Panc1 (cell line): ENCODE data around the gene CSTF1. TPM values are rescaled to one million over a fixed set of nuclear protein-coding genes. Genes with fewer than 3 reads are reported as not detected.

Experiments
- ATAC-seq: fragments of 200-7000 bp; cut with Tn5 transposase; 2 replicates; pipeline ENCODE4 v1.9.1; 2020; ENCODE audit warnings: mild to moderate bottlenecking, moderate library complexity
- BruUV-seq: library from RNA; stranded (reverse); fragments of 400-500 nt; replicated peaks from 2 replicates; lab custom pipeline; 2021; lab: Mats Ljungman, UMichigan
- CTCF ChIA-PET: fragments of 300-600 bp; sonication (Branson Sonifier 250); formaldehyde crosslinking; loops from one replicate; lab custom pipeline; 2022; ENCODE audit warnings: antibody characterized with exemption; lab: Charles Lee
- POLR2A ChIA-PET: fragments of 300-600 bp; sonication (Branson Sonifier 250); formaldehyde crosslinking; loops from one replicate; lab custom pipeline; 2022; ENCODE audit warnings: antibody characterized with exemption; lab: Charles Lee
- DNase-seq: peaks from one replicate; pipeline ENCODE4 v3.0.0-alpha.2; 2010; ENCODE audit warnings: low read depth, low spot score
- H3K27ac ChIP-seq: 2 replicates; pipeline ENCODE4 v1.5.1; 2011; ENCODE audit warnings: mild to moderate bottlenecking, low read length, inconsistent platforms
- H3K27me3 ChIP-seq: fragments of 200-500 bp; sonication (Bioruptor generic); 2 replicates; pipeline ENCODE4 v1.6.0; 2014; ENCODE audit warnings: low read length, inconsistent platforms; ENCODE audit not compliant: control insufficient read depth, insufficient read depth
- H3K36me3 ChIP-seq: fragments of 200-500 bp; sonication (Bioruptor generic); 2 replicates; pipeline ENCODE4 v1.5.1; 2014; ENCODE audit warnings: inconsistent platforms, mild to moderate bottlenecking, low read length, moderate library complexity; ENCODE audit not compliant: control insufficient read depth, insufficient read depth
- H3K4me1 ChIP-seq: 2 replicates; pipeline ENCODE4 v1.5.1; 2011; ENCODE audit warnings: inconsistent platforms, mild to moderate bottlenecking, low read length, moderate library complexity; ENCODE audit not compliant: control insufficient read depth, insufficient read depth
- H3K4me3 ChIP-seq, 2 experiments: 2 replicates each; pipeline ENCODE4 v1.5.1; 2011 to 2012; ENCODE audit warnings: low read depth in 2 of 2, low read length in 2 of 2, mild to moderate bottlenecking in 2 of 2, inconsistent platforms in 1 of 2, moderate library complexity in 1 of 2
- H3K9me3 ChIP-seq: fragments of 200-500 bp; sonication (Bioruptor generic); 2 replicates; pipeline ENCODE4 v1.5.1; 2014; ENCODE audit warnings: low read depth, mild to moderate bottlenecking, inconsistent platforms, low read length, moderate library complexity; ENCODE audit not compliant: control insufficient read depth, insufficient read depth
- CTCF ChIP-seq: fragments of 450-650 bp; IDR thresholded peaks from 2 replicates; pipeline ENCODE4 v1.5.1; 2017; ENCODE audit warnings: mild to moderate bottlenecking
- POLR2AphosphoS5 ChIP-seq: IDR thresholded peaks from 2 replicates; pipeline ENCODE4 v1.6.1; 2012; ENCODE audit warnings: mild to moderate bottlenecking, low read depth, low read length, moderate library complexity
- REST ChIP-seq, 2 experiments: IDR thresholded peaks; 2 replicates each; pipeline ENCODE4 v1.6.1; 2011 to 2012; ENCODE audit warnings: low read depth in 2 of 2, control low read depth in 1 of 2, low read length in 1 of 2, mild to moderate bottlenecking in 1 of 2, moderate library complexity in 1 of 2; ENCODE audit not compliant: insufficient read depth in 1 of 2
- SIN3A ChIP-seq: IDR thresholded peaks from 2 replicates; pipeline ENCODE4 v1.6.1; 2012; ENCODE audit warnings: low read depth, mild to moderate bottlenecking, low read length, moderate library complexity, borderline replicate concordance; ENCODE audit not compliant: insufficient read depth
- TCF7L2 ChIP-seq: IDR thresholded peaks from 2 replicates; pipeline ENCODE4 v1.6.1; 2011; ENCODE audit warnings: mild to moderate bottlenecking, low read depth, low read length, inconsistent platforms
- in situ Hi-C: cut with HindIII; loops from 2 replicates; pipeline ENCODE4 v1.10.0; 2016; ENCODE audit warnings: low sequenced_read_pairs, low pct_unique_long_range_greater_than_20kb
- intact Hi-C: fragments of 100-400 bp; cut with micrococcal nuclease; formaldehyde crosslinking; loops from one replicate; pipeline ENCODE4 v1.10.0; 2022; ENCODE audit not compliant: unreplicated experiment
- total RNA-seq: library from RNA; stranded (reverse); gene quantifications from one replicate; pipeline ENCODE4 v1.2.1, GENCODE V29; 2021; ENCODE audit not compliant: unreplicated experiment

CSTF1 gene
- total RNA-seq, 1 experiment from 2014 or later = 46.3 TPM

GRCh38 chr20:56429502-56429901, 37.1 kb downstream of the CSTF1 start:
- ChIA-PET POLR2A (no interaction called here), CTCF (no interaction called here)

GRCh38 chr20:56429941-56430340, 37.5 kb downstream of the CSTF1 start:
- Histone ChIP-seq H3K27ac (no peak overlapping the region), H3K4me3 (no peak overlapping the region), H3K27me3 (no peaks in the 10 kb centered on the region), H3K9me3 (no peaks in the 10 kb centered on the region), H3K36me3 (no peaks in the 10 kb centered on the region), H3K4me1 (no peaks in the 10 kb centered on the region)
- in situ Hi-C loops = no loop called here
- BruUV-seq = no TSS peak
- TF ChIP-seq POLR2AphosphoS5 (no peak), REST (IDR thresholded peaks at IDR 0.05; ENCODE audit: insufficient read depth in 1 of 2, low read depth in 2 of 2, low read length in 1 of 2) (no peak), CTCF (no peak), SIN3A (no peak), TCF7L2 (no peak)
- ATAC-seq = no peak
- CTCF ChIA-PET = no interaction called here
- DNase-seq = no peak
- POLR2A ChIA-PET = no interaction called here
- intact Hi-C loops = no loop called here

More at GRCh38 chr20:56429502-56429901, 37.1 kb downstream of the CSTF1 start:
- Histone ChIP-seq H3K36me3 (no peaks in the 10 kb centered on the region), H3K27me3 (no peaks in the 10 kb centered on the region), H3K27ac (no peak overlapping the region), H3K4me1 (no peaks in the 10 kb centered on the region), H3K4me3 (no peak overlapping the region), H3K9me3 (no peaks in the 10 kb centered on the region)
- intact Hi-C loops = no loop called here
- in situ Hi-C loops = no loop called here
- BruUV-seq = no TSS peak
- no peak for TF ChIP-seq CTCF
- TF ChIP-seq POLR2AphosphoS5 = no peak
- no peak for TF ChIP-seq REST (IDR thresholded peaks at IDR 0.05; ENCODE audit: insufficient read depth in 1 of 2, low read depth in 2 of 2, low read length in 1 of 2)
- no peak for TF ChIP-seq TCF7L2
- TF ChIP-seq SIN3A = no peak
- ATAC-seq (no peak), DNase-seq (no peak)
